ENCODE data around the gene PTPRQ. TPM values are rescaled to one million over a fixed set of nuclear protein-coding genes. Genes with fewer than 3 reads are reported as not detected.

Gene PTPRQ
- total and polyA plus RNA-seq, 2 of the 8 experiments (the other 6 are each of a cell fraction or from before 2014, with no cell fraction given) = not detected

- H3K18ac ChIP-seq (ENCODE audit: extremely low read depth, low read length) = no peak overlapping the region
- H2AFZ ChIP-seq (ENCODE audit: low read length) = no peak overlapping the region
- 98% methylated on average over 4 of the region's 4 CpGs; no CpG with 5 or more reads in 1 of the 2 experiments for WGBS, 2 experiments (ENCODE audit: extremely low coverage in 1 of 2, insufficient coverage in 1 of 2, insufficient read length in 1 of 2, insufficient replicate concordance in 2 of 2, low coverage in 1 of 2, low lambda C conversion rate in 2 of 2, missing lambda C conversion rate in 1 of 2)
- no peak overlapping the region for H4K5ac ChIP-seq (ENCODE audit: insufficient read length, low read depth, low read length)
- H3K4ac ChIP-seq (replicated peaks; ENCODE audit: insufficient read length, low read depth, low read length) = no peak overlapping the region
- no peak overlapping the region for H3K14ac ChIP-seq (ENCODE audit: insufficient read length)
- no peaks in the 10 kb centered on the region for H4K20me1 ChIP-seq (replicated peaks in 1 of 2; ENCODE audit: control insufficient read depth in 1 of 2, insufficient read depth in 2 of 2, low read length in 2 of 2)
- H3K23ac ChIP-seq (ENCODE audit: insufficient read length) = no peak overlapping the region
- no peak overlapping the region for H2AK5ac ChIP-seq (ENCODE audit: low read depth, low read length)
- H3K23me2 ChIP-seq (ENCODE audit: low read depth, low read length) = no peaks in the 10 kb centered on the region; the same call in 1 of the 2 replicates
- no peak for FAIRE-seq
- CTCF ChIA-PET (ENCODE audit: partially characterized antibody) = interaction anchor here (0.6 to 1.0 kb wide), 3 partner anchors 17 to 77 kb away, joined by 3 read pairs; no protein-coding TSS in a partner anchor
- no peak overlapping the region for H2BK5ac ChIP-seq (ENCODE audit: low read depth, low read length)
- POLR2A ChIA-PET (ENCODE audit: partially characterized antibody) = no interaction called here
- no peaks in the 10 kb centered on the region for H3K36me3 ChIP-seq (ENCODE audit: control insufficient read depth in 2 of 4, insufficient read depth in 4 of 4, low read length in 3 of 4)
- no peak overlapping the region for H2BK20ac ChIP-seq (ENCODE audit: low read length)
- no peaks in the 10 kb centered on the region for H3K79me1 ChIP-seq (ENCODE audit: low read depth, low read length)
- H4K91ac ChIP-seq (replicated peaks; ENCODE audit: insufficient read length, low read length) = no peak overlapping the region
- H2BK15ac ChIP-seq (ENCODE audit: low read length) = no peak overlapping the region
- no peak overlapping the region for H4K8ac ChIP-seq (ENCODE audit: extremely low read depth, insufficient read depth, low read length)
- no peak overlapping the region for H3K4me3 ChIP-seq (ENCODE audit: extremely low read depth in 1 of 4, insufficient read depth in 2 of 4, low read depth in 3 of 4, low read length in 4 of 4)
- H3K9ac ChIP-seq (replicated peaks in 1 of 4; ENCODE audit: extremely low read depth in 1 of 4, low read depth in 3 of 4, low read length in 3 of 4) = no peak overlapping the region
- no peak overlapping the region for H2BK120ac ChIP-seq (replicated peaks; ENCODE audit: low read depth, low read length)
- H3K4me1 ChIP-seq (replicated peaks in 1 of 4; ENCODE audit: control insufficient read depth in 3 of 4, insufficient read depth in 4 of 4, low read length in 3 of 4) = no peaks in the 10 kb centered on the region
- TF ChIP-seq ATF3 (IDR thresholded peaks at IDR 0.05; ENCODE audit: insufficient read depth, low read depth, low read length) = no peak
- no peak for TF ChIP-seq POLR2AphosphoS5 (IDR thresholded peaks at IDR 0.05; ENCODE audit: low read depth, low read length)
- no peak for TF ChIP-seq ATF2 (IDR thresholded peaks at IDR 0.05; ENCODE audit: low read length)
- no peak for TF ChIP-seq EGR1 (IDR thresholded peaks at IDR 0.05; ENCODE audit: borderline replicate concordance, low read depth, low read length)
- TF ChIP-seq USF2 (IDR thresholded peaks at IDR 0.05; ENCODE audit: low read length) = no peak
- no peak for TF ChIP-seq GTF2F1 (IDR thresholded peaks at IDR 0.05; ENCODE audit: borderline replicate concordance, low read depth, low read length)
- no peak for TF ChIP-seq KDM1A (IDR thresholded peaks at IDR 0.05; ENCODE audit: borderline replicate concordance, low read length)
- no peak for TF ChIP-seq SAP30 (IDR thresholded peaks at IDR 0.05; ENCODE audit: insufficient read depth, insufficient replicate concordance, low read length)
- TF ChIP-seq SP4 (IDR thresholded peaks at IDR 0.05; ENCODE audit: low read length) = no peak
- H3K4me2 ChIP-seq (ENCODE audit: insufficient read depth in 1 of 2, low read depth in 2 of 2, low read length in 2 of 2) = no peak overlapping the region
- no peak for DNase-seq (ENCODE audit: low read depth in 1 of 2, low spot score in 2 of 2)
- no peaks in the 10 kb centered on the region for H3K9me3 ChIP-seq (ENCODE audit: insufficient read depth in 2 of 2, low read depth in 1 of 2, low read length in 1 of 2)
- H2BK12ac ChIP-seq (ENCODE audit: low read depth, low read length) = no peak overlapping the region
- H3K79me2 ChIP-seq (ENCODE audit: control insufficient read depth in 1 of 2, insufficient read depth in 2 of 2, low read length in 2 of 2) = no peaks in the 10 kb centered on the region
- H3K56ac ChIP-seq (replicated peaks; ENCODE audit: insufficient read length, low read depth, low read length) = no peak overlapping the region
- H3K27ac ChIP-seq (ENCODE audit: low read depth, low read length) = no peak overlapping the region
- no peaks in the 10 kb centered on the region for H3K27me3 ChIP-seq (replicated peaks in 1 of 4; ENCODE audit: control insufficient read depth in 3 of 4, extremely low read depth in 1 of 4, insufficient read depth in 3 of 4, low read length in 3 of 4)
Measured at GRCh38 chr12:80590085-80590484, 146.1 kb downstream of the PTPRQ start.

All from H1 (cell line).